Astrocyte (in vitro differentiated cells and primary cell): ENCODE measurements around the gene LINC00632.

Experiments used
- CTCF ChIP-seq: IDR thresholded peaks from 2 replicates; pipeline ENCODE4 v1.5.1; 2011; ENCODE audit warnings: low read depth, mild to moderate bottlenecking, inconsistent platforms, low read length, moderate library complexity; ENCODE audit not compliant: insufficient read depth
- EZH2 ChIP-seq: IDR thresholded peaks from 2 replicates; pipeline ENCODE4 v1.6.1; 2012; ENCODE audit warnings: mild to moderate bottlenecking, low read length, inconsistent platforms; ENCODE audit not compliant: insufficient read depth

GRCh38 chrX:140804292-140804691, 94.7 kb downstream of the LINC00632 start:
- TF ChIP-seq CTCF (no peak), EZH2 (no peak)
